ENCODE measurements around the gene ARHGEF38. TPM values are rescaled to one million over a fixed set of nuclear protein-coding genes. Genes with fewer than 3 reads are reported as not detected.

The ARHGEF38 gene
- total and polyA plus RNA-seq, 5 donors from 2014 or later, result 0.24 to 0.33 TPM; not detected in 3

DNA sequence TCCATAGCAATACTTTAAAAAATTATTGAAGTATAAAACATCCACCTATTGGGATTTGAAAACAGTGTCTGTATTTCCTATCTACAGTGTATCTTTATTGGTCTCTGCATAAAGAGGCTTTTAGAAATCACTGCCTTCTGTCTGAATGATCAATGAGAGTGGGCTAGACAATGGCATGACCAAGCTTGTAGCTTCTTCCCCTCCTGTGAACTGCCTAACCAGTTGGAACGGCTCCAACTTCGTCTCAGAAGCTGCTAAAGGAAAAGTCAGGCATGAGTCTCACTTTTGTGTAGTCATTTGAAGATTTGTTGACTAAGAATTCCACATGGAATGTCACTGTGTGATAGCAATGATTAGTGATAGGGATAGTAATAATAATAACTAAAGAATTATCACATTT is 91.8 kb downstream of the ARHGEF38 start:
- ATAC-seq (ENCODE audit: low read depth in 2 of 2) (no peak), DNase-seq (no peak)
- H3K4me3 Mint-ChIP-seq, result no peak overlapping the region
- Histone ChIP-seq H3K4me3 (ENCODE audit: low read depth, low read length) (no peak overlapping the region), H3K4me1 (ENCODE audit: control insufficient read depth, insufficient read depth, low read length, poor library complexity, severe bottlenecking) (no peaks in the 10 kb centered on the region), H3K27me3 (ENCODE audit: control insufficient read depth, insufficient read depth, low read length) (peaks cover 2% of the 10 kb centered on the region), H3K36me3 (ENCODE audit: control insufficient read depth, insufficient read depth, low read length) (no peaks in the 10 kb centered on the region), H3K27ac (ENCODE audit: insufficient read depth, low read length, poor library complexity, severe bottlenecking) (no peak overlapping the region), H3K9me3 (ENCODE audit: control insufficient read depth in 2 of 2, low read length in 2 of 2) (no peaks in the 10 kb centered on the region)
- H3K9me3 Mint-ChIP-seq, result peaks cover 0 to 1% (median 0%) of the 10 kb centered on the region in 7 donors
- peaks cover 29% of the 10 kb centered on the region for H3K27me3 Mint-ChIP-seq
- H3K36me3 Mint-ChIP-seq, result no peaks in the 10 kb centered on the region
- no peaks in the 10 kb centered on the region for H3K4me1 Mint-ChIP-seq
- H3K27ac Mint-ChIP-seq, result no peak overlapping the region

DNA sequence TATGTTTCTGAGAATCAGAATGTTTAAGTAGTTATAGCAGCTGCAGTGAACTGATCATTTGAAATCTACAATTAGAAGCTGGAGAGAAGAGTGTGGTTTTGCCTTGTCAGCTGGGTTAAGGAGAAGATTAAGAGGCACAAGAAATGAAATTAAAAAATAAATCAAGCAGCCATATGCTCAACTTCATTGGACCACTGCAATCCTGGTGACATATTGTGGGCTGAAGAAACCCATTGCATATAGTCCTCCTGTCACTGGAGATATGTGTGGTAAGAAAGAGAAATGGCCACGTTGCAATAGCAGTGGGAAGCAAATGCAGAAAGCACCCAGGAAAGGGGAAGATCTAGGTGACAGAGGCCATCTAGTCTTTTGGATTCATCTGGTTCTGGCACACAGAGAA is 93.0 kb downstream of the ARHGEF38 start:
- H3K4me1 Mint-ChIP-seq, result no peaks in the 10 kb centered on the region
- no peaks in the 10 kb centered on the region for H3K9me3 ChIP-seq (ENCODE audit: control insufficient read depth in 2 of 2, low read length in 2 of 2)
- peaks cover 0 to 1% (median 0%) of the 10 kb centered on the region in 7 donors for H3K9me3 Mint-ChIP-seq
- H3K27ac Mint-ChIP-seq, result no peak overlapping the region
- no peaks in the 10 kb centered on the region for H3K36me3 Mint-ChIP-seq
- H3K4me1 ChIP-seq (ENCODE audit: control insufficient read depth, insufficient read depth, low read length, poor library complexity, severe bottlenecking), result no peaks in the 10 kb centered on the region
- peaks cover 4% of the 10 kb centered on the region for H3K27me3 ChIP-seq (ENCODE audit: control insufficient read depth, insufficient read depth, low read length)
- no peak overlapping the region for H3K27ac ChIP-seq (ENCODE audit: insufficient read depth, low read length, poor library complexity, severe bottlenecking)
- H3K36me3 ChIP-seq (ENCODE audit: control insufficient read depth, insufficient read depth, low read length), result no peaks in the 10 kb centered on the region
- DNase-seq (no peak), ATAC-seq (ENCODE audit: low read depth in 2 of 2) (no peak)
- no peak overlapping the region for H3K4me3 Mint-ChIP-seq
- H3K27me3 Mint-ChIP-seq, result peaks cover 26% of the 10 kb centered on the region
- H3K4me3 ChIP-seq (ENCODE audit: low read depth, low read length), result no peak overlapping the region

DNA sequence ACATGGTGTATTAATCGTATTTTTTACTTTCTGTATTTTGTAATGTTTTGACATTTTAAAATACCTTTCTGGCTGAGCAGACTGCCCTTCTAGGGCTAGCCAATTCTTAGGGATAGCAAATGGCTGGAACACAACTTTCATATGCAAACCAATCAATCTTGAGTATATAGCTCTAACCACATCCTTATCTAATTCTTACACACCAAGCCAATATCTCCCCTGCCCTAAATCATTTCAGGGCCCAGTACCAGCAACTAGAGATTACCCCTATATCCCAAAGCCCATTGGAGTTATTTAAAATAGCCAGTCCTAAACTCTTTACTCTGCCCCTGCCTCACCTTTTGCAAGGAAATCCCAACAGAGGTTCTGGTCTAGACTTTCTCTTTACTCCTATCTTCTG is 97.8 kb downstream of the ARHGEF38 start:
- ATAC-seq (ENCODE audit: low read depth in 2 of 2) (no peak), DNase-seq (no peak)
- Mint-ChIP-seq H3K9me3 (peaks cover 0 to 4% (median 0%) of the 10 kb centered on the region in 7 donors), H3K4me1 (no peaks in the 10 kb centered on the region), H3K27me3 (peaks cover 37% of the 10 kb centered on the region), H3K4me3 (no peak overlapping the region), H3K27ac (no peak overlapping the region), H3K36me3 (no peaks in the 10 kb centered on the region)
- peaks cover 7% of the 10 kb centered on the region for H3K27me3 ChIP-seq (ENCODE audit: control insufficient read depth, insufficient read depth, low read length)
- H3K36me3 ChIP-seq (ENCODE audit: control insufficient read depth, insufficient read depth, low read length), result no peaks in the 10 kb centered on the region
- no peak overlapping the region for H3K27ac ChIP-seq (ENCODE audit: insufficient read depth, low read length, poor library complexity, severe bottlenecking)
- no peaks in the 10 kb centered on the region for H3K9me3 ChIP-seq (ENCODE audit: control insufficient read depth in 2 of 2, low read length in 2 of 2)
- H3K4me3 ChIP-seq (ENCODE audit: low read depth, low read length), result no peak overlapping the region
- H3K4me1 ChIP-seq (ENCODE audit: control insufficient read depth, insufficient read depth, low read length, poor library complexity, severe bottlenecking), result no peaks in the 10 kb centered on the region

DNA sequence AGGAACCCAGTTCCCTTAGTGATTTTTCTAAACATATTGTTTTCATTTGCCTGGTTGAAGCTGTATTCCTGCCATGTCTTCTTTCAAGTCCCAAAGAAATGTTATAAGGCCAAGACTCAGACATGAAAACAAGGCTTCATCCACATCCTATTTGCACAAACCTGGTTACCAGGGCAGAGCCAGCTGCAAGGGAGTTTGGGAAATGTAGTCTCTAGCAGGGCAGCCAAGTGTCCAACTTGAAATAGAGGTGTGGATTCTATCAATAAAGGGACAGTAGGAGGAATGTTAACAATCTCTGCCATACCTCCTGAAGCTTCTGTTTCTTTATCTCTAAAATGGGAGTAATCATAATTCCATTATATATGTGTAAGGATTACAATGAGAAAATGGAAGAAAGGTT is 99.5 kb downstream of the ARHGEF38 start:
- no peaks in the 10 kb centered on the region for H3K36me3 ChIP-seq (ENCODE audit: control insufficient read depth, insufficient read depth, low read length)
- peaks cover 35% of the 10 kb centered on the region for H3K27me3 Mint-ChIP-seq
- peaks cover 0 to 3% (median 0%) of the 10 kb centered on the region in 7 donors for H3K9me3 Mint-ChIP-seq
- no peak for ATAC-seq (ENCODE audit: low read depth in 2 of 2)
- no peak overlapping the region for H3K4me3 ChIP-seq (ENCODE audit: low read depth, low read length)
- H3K27me3 ChIP-seq (ENCODE audit: control insufficient read depth, insufficient read depth, low read length), result peaks cover 5% of the 10 kb centered on the region
- H3K4me3 Mint-ChIP-seq, result no peak overlapping the region
- H3K9me3 ChIP-seq (ENCODE audit: control insufficient read depth in 2 of 2, low read length in 2 of 2), result no peaks in the 10 kb centered on the region
- no peak overlapping the region for H3K27ac ChIP-seq (ENCODE audit: insufficient read depth, low read length, poor library complexity, severe bottlenecking)
- H3K36me3 Mint-ChIP-seq, result no peaks in the 10 kb centered on the region
- no peak for DNase-seq
- H3K4me1 ChIP-seq (ENCODE audit: control insufficient read depth, insufficient read depth, low read length, poor library complexity, severe bottlenecking), result no peaks in the 10 kb centered on the region
- no peaks in the 10 kb centered on the region for H3K4me1 Mint-ChIP-seq
- H3K27ac Mint-ChIP-seq, result no peak overlapping the region

DNA sequence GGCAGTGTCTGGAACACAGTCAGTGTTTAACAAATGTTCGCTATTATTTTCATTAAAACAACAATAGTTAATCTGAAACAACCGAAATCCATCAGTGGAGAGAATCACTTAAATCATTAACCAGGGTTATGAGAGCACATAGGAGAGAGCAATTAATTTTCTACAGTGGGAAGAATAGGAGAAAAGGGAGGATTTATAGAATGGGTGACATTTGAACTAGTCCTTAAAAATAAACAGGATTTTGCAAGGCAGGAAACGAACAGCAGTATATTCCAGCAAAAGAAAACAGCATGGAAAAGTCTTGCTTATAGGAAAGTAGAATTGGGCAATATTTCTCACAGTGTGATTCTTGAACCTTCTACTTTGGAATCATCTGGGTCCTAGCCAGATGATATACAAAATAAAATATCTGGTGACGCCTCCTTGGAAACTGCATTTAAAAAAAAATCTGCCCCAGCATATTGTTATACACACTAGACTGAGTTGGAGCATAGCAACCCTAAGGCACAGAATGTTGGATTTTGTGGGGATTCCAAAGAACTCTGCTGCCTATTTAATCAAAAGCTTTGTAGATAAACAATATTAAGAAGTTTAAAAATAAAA is 100.0 kb downstream of the ARHGEF38 start:
- Mint-ChIP-seq H3K27ac (no peak overlapping the region), H3K4me3 (no peak overlapping the region), H3K27me3 (peaks cover 35% of the 10 kb centered on the region), H3K9me3 (peaks cover 0 to 3% (median 0%) of the 10 kb centered on the region in 7 donors), H3K36me3 (no peaks in the 10 kb centered on the region), H3K4me1 (no peaks in the 10 kb centered on the region)
- no peak overlapping the region for H3K4me3 ChIP-seq (ENCODE audit: low read depth, low read length)
- H3K4me1 ChIP-seq (ENCODE audit: control insufficient read depth, insufficient read depth, low read length, poor library complexity, severe bottlenecking), result no peaks in the 10 kb centered on the region
- no peak overlapping the region for H3K27ac ChIP-seq (ENCODE audit: insufficient read depth, low read length, poor library complexity, severe bottlenecking)
- no peaks in the 10 kb centered on the region for H3K36me3 ChIP-seq (ENCODE audit: control insufficient read depth, insufficient read depth, low read length)
- ATAC-seq (ENCODE audit: low read depth in 2 of 2) (no peak), DNase-seq (no peak)
- H3K27me3 ChIP-seq (ENCODE audit: control insufficient read depth, insufficient read depth, low read length), result peaks cover 5% of the 10 kb centered on the region
- no peaks in the 10 kb centered on the region for H3K9me3 ChIP-seq (ENCODE audit: control insufficient read depth in 2 of 2, low read length in 2 of 2)

DNA sequence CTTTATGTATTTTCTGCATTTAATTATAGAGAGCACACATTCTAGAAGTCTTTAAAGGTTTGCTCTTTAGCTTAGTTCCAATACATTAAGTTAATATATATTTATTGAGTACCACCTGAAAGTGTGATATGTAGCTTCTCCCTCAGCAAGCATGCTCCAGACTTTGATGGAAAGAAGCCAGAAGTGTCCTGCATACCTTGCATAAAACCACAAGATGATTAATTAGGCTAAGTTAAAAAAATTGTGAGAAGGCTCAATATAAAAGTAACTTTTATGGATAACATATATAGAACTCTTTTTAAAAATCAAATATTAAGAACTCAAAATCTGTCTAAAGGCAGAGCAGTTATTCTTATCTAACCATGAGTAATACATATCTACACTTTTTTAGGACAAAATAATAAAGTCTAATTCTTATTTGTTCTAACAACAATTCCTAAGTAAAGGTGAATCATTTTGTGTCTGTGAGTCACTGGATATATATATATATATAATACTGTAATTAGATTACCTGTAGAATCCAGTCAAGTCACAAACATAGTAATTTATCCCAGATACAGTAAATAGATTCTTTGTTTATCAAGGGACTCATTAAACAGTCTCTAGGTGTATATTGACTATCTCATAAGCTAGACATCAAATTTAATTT is 104.8 kb downstream of the ARHGEF38 start:
- Histone ChIP-seq H3K27me3 (ENCODE audit: control insufficient read depth, insufficient read depth, low read length) (peaks cover 1% of the 10 kb centered on the region), H3K4me3 (ENCODE audit: low read depth, low read length) (no peak overlapping the region), H3K36me3 (ENCODE audit: control insufficient read depth, insufficient read depth, low read length) (no peaks in the 10 kb centered on the region), H3K9me3 (ENCODE audit: control insufficient read depth in 2 of 2, low read length in 2 of 2) (no peaks in the 10 kb centered on the region), H3K27ac (ENCODE audit: insufficient read depth, low read length, poor library complexity, severe bottlenecking) (no peak overlapping the region), H3K4me1 (ENCODE audit: control insufficient read depth, insufficient read depth, low read length, poor library complexity, severe bottlenecking) (no peaks in the 10 kb centered on the region)
- Mint-ChIP-seq H3K4me3 (no peak overlapping the region), H3K4me1 (no peaks in the 10 kb centered on the region), H3K9me3 (peaks cover 0 to 1% (median 0%) of the 10 kb centered on the region in 7 donors), H3K27me3 (peaks cover 25% of the 10 kb centered on the region), H3K36me3 (no peaks in the 10 kb centered on the region), H3K27ac (no peak overlapping the region)
- no peak for ATAC-seq (ENCODE audit: low read depth in 2 of 2)
- DNase-seq, result no peak

DNA sequence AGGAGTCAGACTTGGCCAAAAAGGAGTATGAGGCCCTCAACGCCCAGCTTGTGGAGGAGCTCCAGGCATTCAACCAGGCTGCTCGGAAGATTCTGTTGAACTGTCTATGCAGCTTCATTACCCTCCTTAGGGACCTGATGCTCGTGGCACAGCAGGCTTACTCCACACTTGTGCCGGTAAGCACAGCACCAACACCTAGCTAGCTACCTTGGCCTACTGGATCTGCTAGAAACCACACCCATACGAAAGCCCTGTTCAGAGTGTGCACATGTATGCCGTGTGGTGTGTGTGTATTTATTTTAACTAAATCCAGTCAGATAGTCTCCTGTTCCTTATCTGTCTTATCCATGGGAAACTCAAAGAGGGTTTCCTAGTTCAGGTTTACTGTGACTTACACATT is 106.8 kb downstream of the ARHGEF38 start:
- Mint-ChIP-seq H3K27ac (no peak overlapping the region), H3K36me3 (no peaks in the 10 kb centered on the region), H3K27me3 (peaks cover 19% of the 10 kb centered on the region), H3K4me3 (no peak overlapping the region), H3K9me3 (peaks cover 0 to 1% (median 0%) of the 10 kb centered on the region in 7 donors), H3K4me1 (no peaks in the 10 kb centered on the region)
- Histone ChIP-seq H3K36me3 (ENCODE audit: control insufficient read depth, insufficient read depth, low read length) (no peaks in the 10 kb centered on the region), H3K9me3 (ENCODE audit: control insufficient read depth in 2 of 2, low read length in 2 of 2) (no peaks in the 10 kb centered on the region), H3K27me3 (ENCODE audit: control insufficient read depth, insufficient read depth, low read length) (no peaks in the 10 kb centered on the region), H3K27ac (ENCODE audit: insufficient read depth, low read length, poor library complexity, severe bottlenecking) (no peak overlapping the region), H3K4me3 (ENCODE audit: low read depth, low read length) (no peak overlapping the region), H3K4me1 (ENCODE audit: control insufficient read depth, insufficient read depth, low read length, poor library complexity, severe bottlenecking) (no peaks in the 10 kb centered on the region)
- DNase-seq (no peak), ATAC-seq (ENCODE audit: low read depth in 2 of 2) (no peak)

DNA sequence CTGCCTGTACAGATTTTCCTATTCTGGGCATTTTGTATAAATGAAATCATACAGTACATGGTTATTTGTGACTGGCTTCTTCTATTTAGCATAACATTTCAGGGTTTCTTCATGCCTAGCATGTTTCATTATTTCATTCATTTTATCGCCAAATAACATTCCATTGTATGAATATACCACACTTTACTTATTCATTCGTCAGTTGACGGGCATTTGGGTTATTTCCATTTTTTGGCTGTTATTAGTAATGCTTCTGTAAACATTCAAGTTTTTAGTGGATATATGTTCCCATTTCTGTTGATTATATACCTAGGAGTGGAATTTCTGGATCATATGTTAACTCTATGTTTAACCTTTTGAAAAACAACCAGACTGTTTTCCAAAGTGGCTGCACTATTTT is 108.6 kb downstream of the ARHGEF38 start:
- ATAC-seq (ENCODE audit: low read depth in 2 of 2), result no peak
- H3K9me3 Mint-ChIP-seq, result peaks cover 0 to 5% (median 0%) of the 10 kb centered on the region in 7 donors
- no peak for DNase-seq
- Histone ChIP-seq H3K27ac (ENCODE audit: insufficient read depth, low read length, poor library complexity, severe bottlenecking) (no peak overlapping the region), H3K27me3 (ENCODE audit: control insufficient read depth, insufficient read depth, low read length) (no peaks in the 10 kb centered on the region), H3K9me3 (ENCODE audit: control insufficient read depth in 2 of 2, low read length in 2 of 2) (no peaks in the 10 kb centered on the region), H3K4me1 (ENCODE audit: control insufficient read depth, insufficient read depth, low read length, poor library complexity, severe bottlenecking) (no peaks in the 10 kb centered on the region), H3K36me3 (ENCODE audit: control insufficient read depth, insufficient read depth, low read length) (no peaks in the 10 kb centered on the region), H3K4me3 (ENCODE audit: low read depth, low read length) (no peak overlapping the region)
- no peak overlapping the region for H3K4me3 Mint-ChIP-seq
- H3K27ac Mint-ChIP-seq, result no peak overlapping the region
- H3K36me3 Mint-ChIP-seq, result no peaks in the 10 kb centered on the region
- peaks cover 20% of the 10 kb centered on the region for H3K27me3 Mint-ChIP-seq
- H3K4me1 Mint-ChIP-seq, result no peaks in the 10 kb centered on the region

All from CD4-positive, CD25-positive, alpha-beta regulatory T cell (primary cell).